Panc1 (cell line): Measurements from ENCODE around the gene TUBA3E. TPM values are rescaled to one million over a fixed set of nuclear protein-coding genes. Genes with fewer than 3 reads are reported as not detected.
"Not testable (repeated sequence)": the region's sequence is repeated elsewhere in the genome, so short reads cannot be mapped to it uniquely, and the experiment has no call there.

Experiments used
- ATAC-seq: fragments of 200-7000 bp; cut with Tn5 transposase; 2 replicates; pipeline ENCODE4 v1.9.1; 2020; ENCODE audit warnings: mild to moderate bottlenecking, moderate library complexity
- BruUV-seq: library from RNA; stranded (reverse); fragments of 400-500 nt; replicated peaks from 2 replicates; lab custom pipeline; 2021; lab: Mats Ljungman, UMichigan
- CTCF ChIA-PET: fragments of 300-600 bp; sonication (Branson Sonifier 250); formaldehyde crosslinking; loops from one replicate; lab custom pipeline; 2022; ENCODE audit warnings: antibody characterized with exemption; lab: Charles Lee
- POLR2A ChIA-PET: fragments of 300-600 bp; sonication (Branson Sonifier 250); formaldehyde crosslinking; loops from one replicate; lab custom pipeline; 2022; ENCODE audit warnings: antibody characterized with exemption; lab: Charles Lee
- DNase-seq: peaks from one replicate; pipeline ENCODE4 v3.0.0-alpha.2; 2010; ENCODE audit warnings: low read depth, low spot score
- H3K27ac ChIP-seq: 2 replicates; pipeline ENCODE4 v1.5.1; 2011; ENCODE audit warnings: mild to moderate bottlenecking, low read length, inconsistent platforms
- H3K27me3 ChIP-seq: fragments of 200-500 bp; sonication (Bioruptor generic); 2 replicates; pipeline ENCODE4 v1.6.0; 2014; ENCODE audit warnings: low read length, inconsistent platforms; ENCODE audit not compliant: control insufficient read depth, insufficient read depth
- H3K36me3 ChIP-seq: fragments of 200-500 bp; sonication (Bioruptor generic); 2 replicates; pipeline ENCODE4 v1.5.1; 2014; ENCODE audit warnings: inconsistent platforms, mild to moderate bottlenecking, low read length, moderate library complexity; ENCODE audit not compliant: control insufficient read depth, insufficient read depth
- H3K4me1 ChIP-seq: 2 replicates; pipeline ENCODE4 v1.5.1; 2011; ENCODE audit warnings: inconsistent platforms, mild to moderate bottlenecking, low read length, moderate library complexity; ENCODE audit not compliant: control insufficient read depth, insufficient read depth
- H3K4me3 ChIP-seq, 2 experiments: 2 replicates each; pipeline ENCODE4 v1.5.1; 2011 to 2012; ENCODE audit warnings: low read depth in 2 of 2, low read length in 2 of 2, mild to moderate bottlenecking in 2 of 2, inconsistent platforms in 1 of 2, moderate library complexity in 1 of 2
- H3K9me3 ChIP-seq: fragments of 200-500 bp; sonication (Bioruptor generic); 2 replicates; pipeline ENCODE4 v1.5.1; 2014; ENCODE audit warnings: low read depth, mild to moderate bottlenecking, inconsistent platforms, low read length, moderate library complexity; ENCODE audit not compliant: control insufficient read depth, insufficient read depth
- POLR2AphosphoS5 ChIP-seq: IDR thresholded peaks from 2 replicates; pipeline ENCODE4 v1.6.1; 2012; ENCODE audit warnings: mild to moderate bottlenecking, low read depth, low read length, moderate library complexity
- SIN3A ChIP-seq: IDR thresholded peaks from 2 replicates; pipeline ENCODE4 v1.6.1; 2012; ENCODE audit warnings: low read depth, mild to moderate bottlenecking, low read length, moderate library complexity, borderline replicate concordance; ENCODE audit not compliant: insufficient read depth
- TCF7L2 ChIP-seq: IDR thresholded peaks from 2 replicates; pipeline ENCODE4 v1.6.1; 2011; ENCODE audit warnings: mild to moderate bottlenecking, low read depth, low read length, inconsistent platforms
- in situ Hi-C: cut with HindIII; loops from 2 replicates; pipeline ENCODE4 v1.10.0; 2016; ENCODE audit warnings: low sequenced_read_pairs, low pct_unique_long_range_greater_than_20kb
- intact Hi-C: fragments of 100-400 bp; cut with micrococcal nuclease; formaldehyde crosslinking; loops from one replicate; pipeline ENCODE4 v1.10.0; 2022; ENCODE audit not compliant: unreplicated experiment
- total RNA-seq: library from RNA; stranded (reverse); gene quantifications from one replicate; pipeline ENCODE4 v1.2.1, GENCODE V29; 2021; ENCODE audit not compliant: unreplicated experiment
- TF ChIP-seq, protein P1 (sequence below): fragments of 450-650 bp; IDR thresholded peaks from 2 replicates; pipeline ENCODE4 v1.5.1; 2017; ENCODE audit warnings: mild to moderate bottlenecking
- TF ChIP-seq, protein P2 (sequence below), 2 experiments: IDR thresholded peaks; 2 replicates each; pipeline ENCODE4 v1.6.1; 2011 to 2012; ENCODE audit warnings: low read depth in 2 of 2, control low read depth in 1 of 2, low read length in 1 of 2, mild to moderate bottlenecking in 1 of 2, moderate library complexity in 1 of 2; ENCODE audit not compliant: insufficient read depth in 1 of 2

Gene TUBA3E
- total RNA-seq, 1 experiment from 2014 or later: not detected

DNA sequence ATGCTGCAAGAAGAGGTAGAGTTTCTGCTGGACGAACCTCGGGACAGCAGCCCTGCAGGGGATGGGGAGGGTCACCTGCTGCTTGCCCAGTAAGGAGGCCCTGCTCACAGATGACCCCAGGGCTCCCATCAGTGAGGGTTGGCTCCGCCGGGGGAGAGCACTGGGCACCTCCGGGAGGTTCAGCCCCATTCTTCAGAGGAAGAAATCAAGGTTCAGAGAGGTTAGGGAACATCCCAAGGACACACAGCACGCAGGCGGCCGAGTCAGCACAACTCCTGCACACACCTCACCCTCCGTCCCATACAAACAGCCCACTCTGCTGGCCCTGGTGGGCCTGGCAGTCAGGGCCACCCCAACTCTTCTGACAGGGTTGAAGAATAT lies 41.6 kb downstream of the TUBA3E start:
- ATAC-seq: no peak
- H3K9me3 ChIP-seq: no peaks in the 10 kb centered on the region
- no peak for DNase-seq
- H3K4me3 ChIP-seq: no peak overlapping the region
- POLR2A ChIA-PET: no interaction called here
- no peaks in the 10 kb centered on the region for H3K27me3 ChIP-seq
- in situ Hi-C loops (no loop called here), intact Hi-C loops (loop anchor here (10.0 kb wide), 1 partner anchor 178 kb away; no protein-coding TSS in a partner anchor)
- no peaks in the 10 kb centered on the region for H3K4me1 ChIP-seq
- no peak overlapping the region for H3K27ac ChIP-seq
- CTCF ChIA-PET: no interaction called here
- BruUV-seq: no TSS peak
- no peak for TF ChIP-seq SIN3A
- TF ChIP-seq TCF7L2: no peak
- no peak for TF ChIP-seq POLR2AphosphoS5
- TF ChIP-seq, protein P1, sequence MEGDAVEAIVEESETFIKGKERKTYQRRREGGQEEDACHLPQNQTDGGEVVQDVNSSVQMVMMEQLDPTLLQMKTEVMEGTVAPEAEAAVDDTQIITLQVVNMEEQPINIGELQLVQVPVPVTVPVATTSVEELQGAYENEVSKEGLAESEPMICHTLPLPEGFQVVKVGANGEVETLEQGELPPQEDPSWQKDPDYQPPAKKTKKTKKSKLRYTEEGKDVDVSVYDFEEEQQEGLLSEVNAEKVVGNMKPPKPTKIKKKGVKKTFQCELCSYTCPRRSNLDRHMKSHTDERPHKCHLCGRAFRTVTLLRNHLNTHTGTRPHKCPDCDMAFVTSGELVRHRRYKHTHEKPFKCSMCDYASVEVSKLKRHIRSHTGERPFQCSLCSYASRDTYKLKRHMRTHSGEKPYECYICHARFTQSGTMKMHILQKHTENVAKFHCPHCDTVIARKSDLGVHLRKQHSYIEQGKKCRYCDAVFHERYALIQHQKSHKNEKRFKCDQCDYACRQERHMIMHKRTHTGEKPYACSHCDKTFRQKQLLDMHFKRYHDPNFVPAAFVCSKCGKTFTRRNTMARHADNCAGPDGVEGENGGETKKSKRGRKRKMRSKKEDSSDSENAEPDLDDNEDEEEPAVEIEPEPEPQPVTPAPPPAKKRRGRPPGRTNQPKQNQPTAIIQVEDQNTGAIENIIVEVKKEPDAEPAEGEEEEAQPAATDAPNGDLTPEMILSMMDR: no peak
- TF ChIP-seq, protein P2, sequence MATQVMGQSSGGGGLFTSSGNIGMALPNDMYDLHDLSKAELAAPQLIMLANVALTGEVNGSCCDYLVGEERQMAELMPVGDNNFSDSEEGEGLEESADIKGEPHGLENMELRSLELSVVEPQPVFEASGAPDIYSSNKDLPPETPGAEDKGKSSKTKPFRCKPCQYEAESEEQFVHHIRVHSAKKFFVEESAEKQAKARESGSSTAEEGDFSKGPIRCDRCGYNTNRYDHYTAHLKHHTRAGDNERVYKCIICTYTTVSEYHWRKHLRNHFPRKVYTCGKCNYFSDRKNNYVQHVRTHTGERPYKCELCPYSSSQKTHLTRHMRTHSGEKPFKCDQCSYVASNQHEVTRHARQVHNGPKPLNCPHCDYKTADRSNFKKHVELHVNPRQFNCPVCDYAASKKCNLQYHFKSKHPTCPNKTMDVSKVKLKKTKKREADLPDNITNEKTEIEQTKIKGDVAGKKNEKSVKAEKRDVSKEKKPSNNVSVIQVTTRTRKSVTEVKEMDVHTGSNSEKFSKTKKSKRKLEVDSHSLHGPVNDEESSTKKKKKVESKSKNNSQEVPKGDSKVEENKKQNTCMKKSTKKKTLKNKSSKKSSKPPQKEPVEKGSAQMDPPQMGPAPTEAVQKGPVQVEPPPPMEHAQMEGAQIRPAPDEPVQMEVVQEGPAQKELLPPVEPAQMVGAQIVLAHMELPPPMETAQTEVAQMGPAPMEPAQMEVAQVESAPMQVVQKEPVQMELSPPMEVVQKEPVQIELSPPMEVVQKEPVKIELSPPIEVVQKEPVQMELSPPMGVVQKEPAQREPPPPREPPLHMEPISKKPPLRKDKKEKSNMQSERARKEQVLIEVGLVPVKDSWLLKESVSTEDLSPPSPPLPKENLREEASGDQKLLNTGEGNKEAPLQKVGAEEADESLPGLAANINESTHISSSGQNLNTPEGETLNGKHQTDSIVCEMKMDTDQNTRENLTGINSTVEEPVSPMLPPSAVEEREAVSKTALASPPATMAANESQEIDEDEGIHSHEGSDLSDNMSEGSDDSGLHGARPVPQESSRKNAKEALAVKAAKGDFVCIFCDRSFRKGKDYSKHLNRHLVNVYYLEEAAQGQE (IDR thresholded peaks at IDR 0.05; ENCODE audit: insufficient read depth in 1 of 2, low read depth in 2 of 2, low read length in 1 of 2): no peak
- H3K36me3 ChIP-seq: no peaks in the 10 kb centered on the region

DNA sequence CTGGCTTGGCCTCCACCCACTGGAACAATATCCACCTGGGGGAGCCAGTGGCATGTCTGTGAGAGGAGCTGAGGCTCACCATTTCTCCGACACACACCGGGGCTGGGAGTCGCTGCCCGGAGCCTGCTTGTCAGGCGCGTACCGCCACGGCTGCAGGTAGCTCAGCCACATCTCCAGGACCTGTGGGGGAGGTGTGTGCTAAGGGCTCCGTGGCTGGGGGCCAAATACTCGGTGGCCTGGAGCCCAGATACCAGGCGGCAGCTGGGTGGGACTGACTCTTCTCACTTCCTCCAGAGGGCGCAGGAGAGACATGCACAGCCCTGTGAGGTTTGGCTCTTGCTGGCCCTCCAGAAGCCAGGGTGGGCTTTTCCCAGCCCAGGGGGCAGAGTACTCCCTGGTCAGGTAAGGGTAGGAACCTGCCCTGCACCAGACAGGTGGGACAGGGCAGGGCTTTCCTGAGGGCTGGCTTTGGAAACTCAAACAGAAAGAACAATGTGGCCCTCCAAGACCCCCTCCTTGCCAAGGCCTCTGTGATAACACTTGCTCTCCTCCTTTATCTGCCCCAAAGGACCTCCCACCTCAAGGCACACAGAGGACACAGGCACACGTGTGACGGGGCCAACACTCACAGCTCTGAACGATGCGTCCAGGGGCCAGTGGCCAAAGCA lies 42.1 kb downstream of the TUBA3E start:
- H3K4me1 ChIP-seq, H3K36me3 ChIP-seq, H3K9me3 ChIP-seq, in situ Hi-C loops, H3K27me3 ChIP-seq, CTCF ChIA-PET, BruUV-seq, DNase-seq, POLR2A ChIA-PET, H3K27ac ChIP-seq, H3K4me3 ChIP-seq: not testable (repeated sequence)
- TF ChIP-seq, protein P1: peak; percentile 87
- TF ChIP-seq POLR2AphosphoS5: peak; percentile 24; the same call in 1 of the 2 replicates
- peak; percentile 69 for ATAC-seq
- intact Hi-C loops: loop anchor here (10.0 kb wide), 1 partner anchor 179 kb away; no protein-coding TSS in a partner anchor
